Upper lobe of left lung (tissue), 4 donors: ENCODE measurements around the gene GMDS.

ENCODE experiments used
- POLR2A ChIP-seq, 4 donors: fragments of 450-650 bp; IDR thresholded peaks; one replicate each; pipeline ENCODE4 v1.5.1; 2016 to 2017; ENCODE audit warnings: antibody characterized with exemption in 4 of 4, mild to moderate bottlenecking in 2 of 4
- POLR2AphosphoS5 ChIP-seq, 2 donors: sonication (generic); formaldehyde crosslinking; IDR thresholded peaks; one replicate each; pipeline ENCODE4 v1.5.1; 2017; ENCODE audit warnings: antibody characterized with exemption in 2 of 2
- TF ChIP-seq, protein P1 (sequence below), 6 experiments: fragments of 450-650 bp in 4 of 6; fragments of 200-600 bp in 2 of 6; sonication (generic) in 2 of 6; IDR thresholded peaks; one replicate each; pipeline ENCODE4 v1.5.1; 2016 to 2019; ENCODE audit warnings: antibody characterized with exemption in 6 of 6

DNA sequence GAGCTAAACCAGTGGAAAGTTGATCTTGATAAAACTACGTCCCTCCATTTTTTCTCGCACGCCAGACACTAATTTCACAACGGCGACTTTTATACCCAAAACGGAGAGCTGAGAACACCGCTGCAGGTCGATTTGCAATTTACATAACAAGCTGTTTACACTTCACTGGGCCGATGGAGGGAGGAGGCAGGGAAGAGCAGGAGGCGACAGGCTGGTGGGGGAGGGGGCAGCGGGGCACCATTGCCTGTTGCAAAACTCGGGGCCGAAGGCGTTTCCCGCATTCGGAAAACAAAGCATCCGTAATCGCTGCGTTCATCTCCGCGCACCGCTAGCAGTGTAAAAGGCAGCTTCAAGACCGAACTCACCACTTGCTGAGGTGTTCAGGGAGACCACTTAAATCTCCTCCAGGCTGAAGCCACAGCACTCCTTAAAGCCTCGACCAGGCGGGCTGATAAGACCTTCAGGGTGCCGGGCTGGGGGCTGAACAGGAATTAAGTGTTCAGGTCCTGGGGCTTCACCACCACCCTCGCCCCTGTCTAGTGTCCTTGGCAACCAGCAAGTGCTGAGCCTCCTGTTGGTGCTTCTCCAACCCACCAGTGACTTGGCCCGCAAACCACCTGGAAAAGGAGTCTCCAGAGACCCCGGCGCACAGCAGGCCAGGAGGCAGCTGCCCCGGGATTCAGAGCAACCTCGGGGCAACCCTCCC lies 637.7 kb downstream of the GMDS start:
- TF ChIP-seq POLR2A (IDR thresholded peaks at IDR 0.05), result no peak
- TF ChIP-seq, protein P1, sequence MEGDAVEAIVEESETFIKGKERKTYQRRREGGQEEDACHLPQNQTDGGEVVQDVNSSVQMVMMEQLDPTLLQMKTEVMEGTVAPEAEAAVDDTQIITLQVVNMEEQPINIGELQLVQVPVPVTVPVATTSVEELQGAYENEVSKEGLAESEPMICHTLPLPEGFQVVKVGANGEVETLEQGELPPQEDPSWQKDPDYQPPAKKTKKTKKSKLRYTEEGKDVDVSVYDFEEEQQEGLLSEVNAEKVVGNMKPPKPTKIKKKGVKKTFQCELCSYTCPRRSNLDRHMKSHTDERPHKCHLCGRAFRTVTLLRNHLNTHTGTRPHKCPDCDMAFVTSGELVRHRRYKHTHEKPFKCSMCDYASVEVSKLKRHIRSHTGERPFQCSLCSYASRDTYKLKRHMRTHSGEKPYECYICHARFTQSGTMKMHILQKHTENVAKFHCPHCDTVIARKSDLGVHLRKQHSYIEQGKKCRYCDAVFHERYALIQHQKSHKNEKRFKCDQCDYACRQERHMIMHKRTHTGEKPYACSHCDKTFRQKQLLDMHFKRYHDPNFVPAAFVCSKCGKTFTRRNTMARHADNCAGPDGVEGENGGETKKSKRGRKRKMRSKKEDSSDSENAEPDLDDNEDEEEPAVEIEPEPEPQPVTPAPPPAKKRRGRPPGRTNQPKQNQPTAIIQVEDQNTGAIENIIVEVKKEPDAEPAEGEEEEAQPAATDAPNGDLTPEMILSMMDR (IDR thresholded peaks at IDR 0.05), result no peak
- peak in 1 of 2 donors; percentile 7 for TF ChIP-seq POLR2AphosphoS5 (IDR thresholded peaks at IDR 0.05)
